Activated naive CD4-positive, alpha-beta T cell treated with anti-CD3 and anti-CD28 coated beads for 36 hours (primary cell): Measurements from ENCODE around the gene EMC8. TPM values are rescaled to one million over a fixed set of nuclear protein-coding genes. Genes with fewer than 3 reads are reported as not detected.

Source experiments
- CTCF ChIA-PET: fragments of 350-600 bp; sonication (Branson Sonifier 250); formaldehyde crosslinking; loops from one replicate; lab custom pipeline; 2021; ENCODE audit warnings: antibody characterized with exemption; lab: Charles Lee
- DNase-seq: peaks from one replicate; pipeline ENCODE4 v3.0.0-alpha.2; 2020
- H3K27ac Mint-ChIP-seq: one replicate; pipeline ENCODE4 v1.8.0; 2021; ENCODE audit warnings: mild to moderate bottlenecking, mixed read lengths
- H3K27me3 Mint-ChIP-seq: one replicate; pipeline ENCODE4 v1.8.0; 2021; ENCODE audit warnings: low read depth, mixed read lengths
- H3K36me3 Mint-ChIP-seq: one replicate; pipeline ENCODE4 v1.8.0; 2021; ENCODE audit warnings: low read depth, mixed read lengths
- H3K4me1 Mint-ChIP-seq: one replicate; pipeline ENCODE4 v1.8.0; 2021; ENCODE audit warnings: low read depth, mixed read lengths
- H3K4me3 Mint-ChIP-seq: one replicate; pipeline ENCODE4 v1.8.0; 2021; ENCODE audit warnings: mild to moderate bottlenecking, moderate library complexity, mixed read lengths
- H3K9me3 Mint-ChIP-seq: one replicate; pipeline ENCODE4 v1.8.0; 2021; ENCODE audit warnings: mixed read lengths
- intact Hi-C: fragments of 100-400 bp; cut with micrococcal nuclease; formaldehyde crosslinking; loops from one replicate; pipeline ENCODE4 v1.15.1; 2023
- total RNA-seq, 2 experiments: library from RNA; stranded (reverse); gene quantifications; one replicate each; pipeline ENCODE4 v1.2.3, GENCODE V29; 2021

EMC8 gene
- total RNA-seq, 2 experiments from 2014 or later = 28.5 to 31.6 TPM

DNA sequence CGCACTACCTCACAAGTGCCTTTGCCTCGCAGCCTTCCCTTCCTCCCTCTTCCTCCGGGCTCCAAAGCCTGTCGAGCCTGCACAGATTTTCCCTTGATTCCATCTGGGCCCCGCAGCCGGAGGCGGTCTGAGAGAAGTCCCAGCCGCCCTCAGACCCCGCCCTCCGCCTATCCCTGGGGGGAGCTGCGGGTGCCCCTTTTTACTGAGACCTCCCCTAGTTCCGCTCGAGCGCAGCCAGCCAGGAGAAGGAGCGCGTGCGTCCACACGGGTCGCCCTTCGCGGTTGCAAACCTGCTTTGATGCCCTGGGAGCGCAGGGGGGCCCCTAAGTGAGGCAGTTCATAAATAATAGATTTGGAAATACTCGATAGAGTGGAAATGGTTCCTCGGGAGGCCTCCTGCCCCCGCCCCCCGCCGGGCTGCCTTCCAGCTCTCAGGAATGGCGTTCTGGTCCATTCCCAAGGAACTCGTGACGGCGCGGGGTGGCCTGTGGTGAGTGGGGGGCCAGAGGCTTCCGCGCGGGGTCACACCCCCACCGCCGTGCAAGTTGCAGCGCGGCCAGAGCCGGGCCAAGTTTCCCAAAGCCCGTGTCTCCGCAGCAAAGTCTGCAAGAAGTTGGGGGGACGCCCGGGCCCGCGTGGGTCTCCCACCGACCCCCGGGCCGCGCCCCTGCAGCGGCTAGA is 49.1 kb downstream of the EMC8 start:
- peak overlapping the region; percentile 75 for H3K4me3 Mint-ChIP-seq
- no peaks in the 10 kb centered on the region for H3K36me3 Mint-ChIP-seq
- intact Hi-C loops = no loop called here
- peaks cover 20% of the 10 kb centered on the region for H3K27me3 Mint-ChIP-seq
- no peak overlapping the region for H3K27ac Mint-ChIP-seq
- no peaks in the 10 kb centered on the region for H3K9me3 Mint-ChIP-seq
- peaks cover 10% of the 10 kb centered on the region for H3K4me1 Mint-ChIP-seq
- peak; percentile 23 for DNase-seq
- CTCF ChIA-PET = no interaction called here

DNA sequence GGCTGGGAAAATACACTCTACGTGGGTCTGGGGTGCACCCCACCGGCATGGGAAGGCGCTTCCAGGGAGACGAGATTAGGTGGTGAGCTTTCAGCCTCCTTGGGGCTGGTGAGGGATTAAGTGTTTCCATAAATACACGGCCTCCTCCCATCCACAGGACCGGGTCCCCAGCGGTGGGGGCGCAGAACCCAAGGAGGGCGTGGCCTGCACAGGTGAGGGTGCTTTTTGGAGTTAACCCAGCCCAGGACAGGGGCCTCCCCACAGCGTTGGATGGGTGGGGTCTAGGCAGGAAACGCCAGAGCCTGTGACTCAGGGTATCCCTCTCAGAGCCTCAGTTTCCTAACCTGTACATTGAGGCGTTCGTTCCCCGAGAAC is 49.6 kb downstream of the EMC8 start:
- CTCF ChIA-PET = no interaction called here
- Mint-ChIP-seq H3K4me1 (peaks cover 10% of the 10 kb centered on the region), H3K27ac (no peak overlapping the region), H3K9me3 (no peaks in the 10 kb centered on the region), H3K27me3 (peaks cover 20% of the 10 kb centered on the region), H3K36me3 (no peaks in the 10 kb centered on the region), H3K4me3 (peak overlapping the region; percentile 75)
- intact Hi-C loops = no loop called here
- DNase-seq = peak; percentile 23

DNA sequence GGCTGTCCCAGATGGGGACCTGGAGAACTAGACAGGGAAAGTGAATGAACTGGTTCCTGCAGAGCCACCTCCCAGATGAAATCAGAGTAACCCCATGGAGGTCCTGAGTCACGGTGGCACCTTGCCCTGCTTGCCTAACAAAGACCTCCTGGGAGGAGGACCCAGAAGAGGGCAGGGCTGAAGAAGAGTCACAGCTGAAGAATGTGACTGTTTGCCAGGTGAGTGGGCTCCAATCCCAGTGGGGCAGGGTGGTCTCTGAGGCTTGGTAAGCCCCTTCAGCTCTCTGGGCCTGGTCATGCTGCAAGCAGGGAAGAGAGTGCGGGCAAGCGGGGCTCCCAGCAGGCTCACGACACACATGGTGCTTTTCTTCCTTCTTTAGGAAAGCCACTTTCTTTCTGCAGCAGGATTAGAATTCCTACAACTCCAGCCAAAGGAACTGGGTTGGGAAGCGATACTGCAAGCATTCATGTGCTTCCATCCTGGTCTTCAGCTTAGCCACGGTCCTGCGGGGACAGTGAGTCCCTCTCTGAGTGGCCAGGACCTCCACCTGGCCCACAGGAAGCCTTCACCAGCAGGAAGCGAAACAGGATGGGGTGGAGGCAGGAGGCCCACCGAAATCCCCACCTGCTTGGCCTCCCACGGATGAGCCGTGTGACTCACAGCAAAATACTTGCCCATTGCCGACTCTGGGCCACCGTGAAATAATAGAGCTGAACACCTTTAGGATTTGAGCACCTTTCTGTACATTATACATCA is 52.7 kb downstream of the EMC8 start:
- CTCF ChIA-PET = no interaction called here
- DNase-seq = no peak
- no peaks in the 10 kb centered on the region for H3K36me3 Mint-ChIP-seq
- no peak overlapping the region for H3K4me3 Mint-ChIP-seq
- H3K9me3 Mint-ChIP-seq = no peaks in the 10 kb centered on the region
- peaks cover 12% of the 10 kb centered on the region for H3K27me3 Mint-ChIP-seq
- no peak overlapping the region for H3K27ac Mint-ChIP-seq
- intact Hi-C loops = no loop called here
- H3K4me1 Mint-ChIP-seq = peaks cover 5% of the 10 kb centered on the region

DNA sequence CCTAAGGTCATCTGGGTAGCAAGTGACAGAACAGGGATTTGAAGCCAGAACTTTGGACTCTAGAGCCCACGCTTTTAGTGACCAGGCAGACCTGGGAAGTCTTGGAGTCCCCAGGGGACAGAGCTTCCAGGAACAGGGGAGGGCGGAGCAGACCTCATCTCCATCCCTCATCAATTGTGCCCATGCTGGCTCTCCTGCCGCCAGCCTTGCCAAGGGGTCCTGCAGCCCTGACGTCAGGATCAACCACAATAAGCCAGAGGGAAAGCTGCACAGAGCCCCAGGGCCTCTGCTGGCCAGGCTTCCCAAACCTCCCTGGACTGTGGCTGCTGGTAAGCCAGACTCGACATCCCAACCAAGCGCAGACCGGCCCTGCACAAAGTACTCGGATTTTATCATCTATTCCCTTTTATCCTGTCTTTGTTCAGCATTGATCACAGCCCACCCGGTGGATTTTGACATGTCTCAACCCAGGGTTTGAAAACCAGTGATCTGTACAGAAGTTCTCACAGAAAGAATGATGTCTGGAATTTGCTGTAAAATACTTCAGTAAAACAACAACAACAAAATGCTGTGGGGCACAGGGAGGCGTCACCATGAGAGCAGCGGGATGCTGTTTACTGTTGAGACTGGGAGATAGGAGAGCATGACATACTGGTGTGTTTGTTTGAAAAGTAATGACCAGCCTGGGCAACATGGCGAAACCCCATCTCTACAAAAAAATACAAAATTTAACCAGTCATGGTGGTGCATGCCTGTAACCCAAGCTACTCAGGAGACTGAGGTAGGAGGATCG is 60.2 kb downstream of the EMC8 start:
- no peak overlapping the region for H3K27ac Mint-ChIP-seq
- peaks cover 17% of the 10 kb centered on the region for H3K4me1 Mint-ChIP-seq
- intact Hi-C loops = no loop called here
- H3K4me3 Mint-ChIP-seq = no peak overlapping the region
- no peaks in the 10 kb centered on the region for H3K9me3 Mint-ChIP-seq
- H3K36me3 Mint-ChIP-seq = no peaks in the 10 kb centered on the region
- no peak for DNase-seq
- H3K27me3 Mint-ChIP-seq = no peaks in the 10 kb centered on the region
- CTCF ChIA-PET = no interaction called here

DNA sequence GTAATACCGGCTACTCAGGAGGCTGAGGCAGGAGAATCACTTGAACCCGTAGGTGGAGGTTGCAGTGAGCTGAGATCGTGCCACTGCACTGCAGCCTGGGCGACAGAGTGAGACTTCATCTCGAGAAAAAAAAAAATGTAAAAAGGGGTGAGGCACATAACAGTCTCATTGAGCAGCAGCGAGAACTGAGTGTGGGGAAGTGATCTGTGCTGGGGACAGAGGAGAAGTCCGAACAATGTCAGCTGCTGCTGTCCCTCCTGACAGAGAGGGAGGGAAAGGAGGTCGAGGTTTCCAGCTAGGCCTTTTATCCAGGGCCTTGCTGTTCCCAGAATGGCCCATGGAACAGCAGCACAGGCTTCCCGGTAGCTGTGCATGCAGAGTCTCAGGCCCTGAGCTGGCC is 62.4 kb downstream of the EMC8 start:
- H3K27ac Mint-ChIP-seq = no peak overlapping the region
- no peak for DNase-seq
- intact Hi-C loops = no loop called here
- peaks cover 3% of the 10 kb centered on the region for H3K36me3 Mint-ChIP-seq
- CTCF ChIA-PET = interaction anchor here (0.7 to 1.1 kb wide), 3 partner anchors 23 to 121 kb away, joined by 3 read pairs; no protein-coding TSS in a partner anchor
- no peaks in the 10 kb centered on the region for H3K27me3 Mint-ChIP-seq
- H3K4me3 Mint-ChIP-seq = no peak overlapping the region
- peaks cover 26% of the 10 kb centered on the region for H3K4me1 Mint-ChIP-seq
- H3K9me3 Mint-ChIP-seq = no peaks in the 10 kb centered on the region

DNA sequence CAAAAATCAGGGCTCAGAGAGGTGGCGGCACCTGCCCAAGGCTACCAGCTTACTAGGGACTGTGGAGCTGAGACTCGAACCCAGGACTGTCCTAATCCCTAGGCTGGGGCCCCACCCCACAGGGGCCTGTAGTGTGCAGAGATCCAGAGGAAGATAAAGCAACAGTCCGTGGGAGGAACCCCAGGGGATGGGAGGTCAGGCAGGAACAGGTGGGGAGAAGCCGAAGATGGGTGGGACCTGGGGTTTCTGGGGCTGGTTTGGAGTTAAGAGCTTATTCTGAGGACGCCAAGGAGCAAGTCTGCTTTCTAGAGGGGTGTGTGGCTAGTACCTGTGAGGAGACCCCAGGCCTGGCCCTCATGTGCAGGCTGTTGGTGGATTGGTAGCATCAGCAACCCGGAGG is 63.4 kb downstream of the EMC8 start:
- peaks cover 26% of the 10 kb centered on the region for H3K4me1 Mint-ChIP-seq
- no peak for DNase-seq
- no peaks in the 10 kb centered on the region for H3K9me3 Mint-ChIP-seq
- H3K27ac Mint-ChIP-seq = no peak overlapping the region
- CTCF ChIA-PET = interaction anchor here (0.6 to 1.6 kb wide), 4 partner anchors 17 to 237 kb away, joined by 3 to 4 read pairs (median 3); no protein-coding TSS in a partner anchor
- no peaks in the 10 kb centered on the region for H3K27me3 Mint-ChIP-seq
- H3K36me3 Mint-ChIP-seq = peaks cover 3% of the 10 kb centered on the region
- H3K4me3 Mint-ChIP-seq = no peak overlapping the region
- intact Hi-C loops = loop anchor here (2.0 kb wide), 1 partner anchor 63 kb away; the partner anchor contains the start of genes COX4I1 and EMC8

DNA sequence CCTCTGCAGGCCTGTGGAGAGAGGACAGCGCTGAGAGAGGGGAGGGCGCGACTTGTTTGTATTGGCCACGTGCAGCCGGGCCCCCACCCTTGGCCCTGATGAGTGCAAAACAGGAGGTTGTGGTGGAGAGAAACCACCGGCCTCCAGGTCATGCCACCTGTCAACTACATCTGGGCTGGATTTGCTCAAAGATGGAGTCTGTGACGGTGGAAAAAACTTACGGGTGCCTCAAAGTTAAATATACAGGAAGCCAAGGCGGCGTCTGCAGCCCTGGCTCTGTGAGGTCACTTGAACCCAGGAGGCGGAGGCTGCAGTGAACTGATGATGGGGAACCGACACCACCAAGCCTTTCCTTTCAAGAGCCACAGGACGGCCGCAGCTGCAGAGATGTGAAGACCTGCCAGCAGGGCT is 64.1 kb downstream of the EMC8 start:
- intact Hi-C loops = loop anchor here (2.0 kb wide), 1 partner anchor 64 kb away; the partner anchor contains the start of genes COX4I1 and EMC8
- H3K4me3 Mint-ChIP-seq = peak overlapping the region; percentile 3
- peak; percentile 72 for DNase-seq
- peaks cover 26% of the 10 kb centered on the region for H3K4me1 Mint-ChIP-seq
- no peak overlapping the region for H3K27ac Mint-ChIP-seq
- no peaks in the 10 kb centered on the region for H3K9me3 Mint-ChIP-seq
- CTCF ChIA-PET = interaction anchor here (0.6 to 1.6 kb wide), 3 partner anchors 14 to 236 kb away, joined by 3 to 4 read pairs (median 3); no protein-coding TSS in a partner anchor
- H3K36me3 Mint-ChIP-seq = peaks cover 3% of the 10 kb centered on the region
- no peaks in the 10 kb centered on the region for H3K27me3 Mint-ChIP-seq

DNA sequence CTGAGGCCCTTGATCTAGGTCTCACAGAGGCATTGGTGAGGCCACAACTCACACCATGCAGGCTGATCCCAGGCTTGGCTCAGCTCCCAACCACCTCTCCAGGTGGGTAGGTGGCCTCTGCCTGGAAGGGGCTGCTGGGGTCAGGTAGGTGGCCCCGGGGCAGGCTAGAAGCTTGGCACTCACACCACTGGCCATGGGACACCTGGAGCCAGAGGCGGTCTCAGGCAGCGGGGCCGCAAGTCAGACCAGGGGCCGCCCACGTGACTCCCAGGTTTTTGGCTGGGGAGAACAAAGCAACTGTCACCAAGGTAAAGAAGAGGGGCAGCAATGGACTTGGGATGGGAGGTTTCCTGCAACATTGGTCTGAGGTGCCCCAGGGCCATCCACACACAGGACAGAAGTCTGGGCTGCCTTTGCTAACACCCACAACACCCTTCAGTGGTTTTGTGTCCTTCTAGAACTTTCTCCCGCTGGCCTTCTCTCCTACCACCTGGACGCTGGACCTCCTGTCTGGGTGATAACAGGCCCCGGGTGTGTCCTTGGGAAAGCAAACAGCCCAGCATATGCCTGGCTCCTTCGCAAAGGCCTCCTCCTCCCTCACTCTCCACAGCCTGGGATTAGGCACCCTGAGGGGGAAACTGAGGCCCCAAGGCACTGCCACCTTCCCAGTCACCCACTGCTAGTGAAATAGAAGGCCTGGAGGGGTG is 64.9 kb downstream of the EMC8 start:
- no peak for DNase-seq
- H3K27ac Mint-ChIP-seq = no peak overlapping the region
- H3K4me1 Mint-ChIP-seq = peaks cover 26% of the 10 kb centered on the region
- intact Hi-C loops = loop anchor here (2.0 kb wide), 1 partner anchor 64 kb away; the partner anchor contains the start of genes COX4I1 and EMC8
- H3K36me3 Mint-ChIP-seq = peaks cover 3% of the 10 kb centered on the region
- no peaks in the 10 kb centered on the region for H3K27me3 Mint-ChIP-seq
- no peaks in the 10 kb centered on the region for H3K9me3 Mint-ChIP-seq
- CTCF ChIA-PET = no interaction called here
- no peak overlapping the region for H3K4me3 Mint-ChIP-seq

DNA sequence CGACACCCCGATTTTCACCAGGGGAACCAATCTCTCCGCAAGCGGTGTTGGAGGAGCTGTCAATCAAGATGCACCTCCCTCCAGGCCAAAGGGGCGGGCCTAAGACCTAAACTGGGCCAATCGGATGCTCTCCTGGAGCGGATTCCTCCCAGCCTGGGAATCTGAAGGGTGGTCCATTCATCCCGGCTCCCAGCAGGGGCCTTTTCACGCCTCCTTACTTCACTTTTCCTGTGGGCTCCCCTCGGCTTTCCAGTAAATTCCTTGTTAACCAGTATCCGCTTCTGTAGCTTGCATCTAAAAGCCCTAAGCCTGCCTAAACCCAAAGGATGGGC is 65.5 kb downstream of the EMC8 start:
- no peaks in the 10 kb centered on the region for H3K9me3 Mint-ChIP-seq
- H3K27ac Mint-ChIP-seq = no peak overlapping the region
- H3K4me3 Mint-ChIP-seq = no peak overlapping the region
- CTCF ChIA-PET = no interaction called here
- DNase-seq = no peak
- H3K36me3 Mint-ChIP-seq = peaks cover 3% of the 10 kb centered on the region
- intact Hi-C loops = loop anchor here (2.0 kb wide), 1 partner anchor 65 kb away; the partner anchor contains the start of genes COX4I1 and EMC8
- peaks cover 26% of the 10 kb centered on the region for H3K4me1 Mint-ChIP-seq
- H3K27me3 Mint-ChIP-seq = no peaks in the 10 kb centered on the region

DNA sequence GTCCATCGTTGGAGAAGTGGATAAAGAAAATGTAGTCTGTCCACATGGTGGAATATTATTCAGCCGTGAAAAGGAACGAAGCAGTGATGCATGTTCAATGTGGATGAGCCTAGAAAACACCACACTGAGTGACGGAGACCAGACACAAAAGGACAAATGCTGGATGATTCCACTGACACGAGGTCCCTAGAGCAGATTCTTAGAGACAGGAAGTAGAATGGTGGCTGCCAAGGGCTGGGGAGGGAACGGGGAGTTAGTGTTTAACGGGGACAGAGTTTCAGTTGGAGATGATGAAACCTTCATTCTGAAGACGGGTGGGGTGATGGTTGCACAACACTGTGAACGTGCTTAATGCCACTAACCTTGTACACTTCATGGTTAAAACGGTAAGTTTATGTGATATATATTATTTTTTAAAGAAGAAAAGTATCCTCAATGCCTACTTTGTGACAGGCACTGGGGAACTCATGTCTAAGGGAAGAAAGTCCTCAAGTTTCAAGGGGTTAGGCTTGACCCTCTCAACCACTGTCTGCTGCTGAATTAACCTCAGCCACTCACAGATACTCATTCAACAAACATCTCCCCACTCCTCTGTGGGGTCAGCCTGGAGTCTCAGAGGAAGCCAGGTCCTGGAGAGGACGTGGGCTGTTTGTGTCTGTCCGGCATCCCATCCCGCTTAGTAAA is 66.0 kb downstream of the EMC8 start:
- intact Hi-C loops = no loop called here
- no peak for DNase-seq
- CTCF ChIA-PET = no interaction called here
- H3K27ac Mint-ChIP-seq = no peak overlapping the region
- peaks cover 3% of the 10 kb centered on the region for H3K36me3 Mint-ChIP-seq
- H3K27me3 Mint-ChIP-seq = no peaks in the 10 kb centered on the region
- no peak overlapping the region for H3K4me3 Mint-ChIP-seq
- peaks cover 26% of the 10 kb centered on the region for H3K4me1 Mint-ChIP-seq
- H3K9me3 Mint-ChIP-seq = no peaks in the 10 kb centered on the region

DNA sequence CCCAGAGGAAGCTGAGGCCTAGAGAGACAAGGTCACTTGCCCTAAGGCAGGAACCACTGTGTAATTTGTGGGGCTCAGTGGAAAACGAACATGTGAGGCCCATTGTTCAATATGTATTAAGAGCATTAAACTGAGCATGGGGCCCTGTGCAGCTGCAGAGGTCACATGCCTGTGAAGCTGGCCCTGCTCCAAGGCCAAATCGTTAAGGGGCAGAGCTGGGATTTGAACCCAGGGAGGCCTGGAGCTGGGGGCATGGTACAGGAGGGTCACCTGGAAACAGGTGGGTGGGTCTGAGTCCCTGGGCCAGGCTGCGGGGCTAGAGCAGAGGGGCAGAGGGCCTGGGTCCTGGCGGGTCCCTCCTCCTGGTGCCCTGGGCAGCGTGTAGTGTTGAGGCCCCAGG is 68.2 kb downstream of the EMC8 start:
- DNase-seq = no peak
- no peaks in the 10 kb centered on the region for H3K9me3 Mint-ChIP-seq
- peaks cover 26% of the 10 kb centered on the region for H3K4me1 Mint-ChIP-seq
- H3K4me3 Mint-ChIP-seq = no peak overlapping the region
- CTCF ChIA-PET = interaction anchor here (0.7 kb wide), 1 partner anchor 210 kb away, joined by 3 read pairs; no protein-coding TSS in a partner anchor
- no peak overlapping the region for H3K27ac Mint-ChIP-seq
- no peaks in the 10 kb centered on the region for H3K27me3 Mint-ChIP-seq
- peaks cover 3% of the 10 kb centered on the region for H3K36me3 Mint-ChIP-seq
- intact Hi-C loops = no loop called here
